K562 (cell line): Measurements from ENCODE around the gene DPM2. TPM values are rescaled to one million over a fixed set of nuclear protein-coding genes. Genes with fewer than 3 reads are reported as not detected.

Experiments
- ATAC-seq: fragments of 200-7000 bp; cut with Tn5 transposase; 3 replicates; pipeline ENCODE4 v1.9.1; 2020; ENCODE audit warnings: moderate library complexity
- BruUV-seq: library from RNA; stranded (reverse); fragments of 400-500 nt; replicated peaks from 2 replicates; lab custom pipeline; 2021; lab: Mats Ljungman, UMichigan
- CTCF ChIA-PET: fragments of 300-600 bp; formaldehyde crosslinking; extraction: SDS; loops from one replicate; lab custom pipeline; 2021; ENCODE audit warnings: low intra/inter-chr PET ratio; lab: Yijun Ruan, JAX
- POLR2A ChIA-PET: fragments of 300-600, 350-650 bp; sonication (Branson Sonifier 250); formaldehyde crosslinking; extraction: SDS; loops from one replicate; lab custom pipeline; 2021; ENCODE audit warnings: antibody characterized with exemption, inconsistent platforms; lab: Yijun Ruan, JAX
- DNase-seq, 4 experiments: peaks; one replicate each; pipeline versions ENCODE4 v3.0.0 to v3.0.0-alpha.2; 2011 to 2018; ENCODE audit warnings: low spot score in 3 of 4, mixed read lengths in 3 of 4; ENCODE audit errors: extremely low read depth in 1 of 4
- FAIRE-seq: peaks from 2 replicates; lab custom pipeline; 2011; peaks lifted over from hg19 to GRCh38; lab: Jason Lieb, UNC
- H2AFZ ChIP-seq: 2 replicates; pipeline ENCODE4 v1.6.0; 2011; ENCODE audit warnings: low read depth, low read length, control low read depth, inconsistent platforms
- H3K27ac ChIP-seq: fragments of 200-600 bp; 3 replicates; pipeline ENCODE4 v1.8.0; 2011; ENCODE audit warnings: low read depth, mild to moderate bottlenecking, control low read depth, inconsistent platforms, low read length, moderate library complexity, mixed read lengths; ENCODE audit errors: extremely low read depth
- H3K27me3 ChIP-seq, 2 experiments: fragments of 300-600 bp in 1 of 2; 2 replicates in 1 of 2; 3 replicates in 1 of 2; pipeline versions ENCODE4 v1.6.0 to v1.8.0; 2011; ENCODE audit warnings: inconsistent platforms in 2 of 2, low read length in 2 of 2, mild to moderate bottlenecking in 1 of 2, mixed read lengths in 1 of 2, moderate library complexity in 1 of 2; ENCODE audit not compliant: control insufficient read depth in 2 of 2, insufficient read depth in 2 of 2
- H3K36me3 ChIP-seq: fragments of 300-600 bp; 3 replicates; pipeline ENCODE4 v1.8.0; 2011; ENCODE audit warnings: mild to moderate bottlenecking, low read length, inconsistent platforms; ENCODE audit not compliant: control insufficient read depth, insufficient read depth
- H3K4me1 ChIP-seq, 2 experiments: fragments of 200-600 bp in 1 of 2; replicated peaks in 1 of 2; 2 replicates in 1 of 2; 3 replicates in 1 of 2; pipeline versions ENCODE4 v1.5.1 to v1.8.0; 2011; ENCODE audit warnings: inconsistent platforms in 2 of 2, low read length in 2 of 2, mild to moderate bottlenecking in 1 of 2, mixed read lengths in 1 of 2, moderate library complexity in 1 of 2; ENCODE audit not compliant: control insufficient read depth in 2 of 2, insufficient read depth in 2 of 2
- H3K4me2 ChIP-seq: 2 replicates; pipeline ENCODE4 v1.6.1; 2011; ENCODE audit warnings: low read length, control low read depth, inconsistent platforms, mixed read lengths; ENCODE audit not compliant: insufficient read depth
- H3K4me3 ChIP-seq: fragments of 200-600 bp; sonication (generic), shearing (Covaris generic); 2 replicates; pipeline ENCODE4 v1.5.1; 2016; ENCODE audit warnings: control low read depth, inconsistent platforms
- H3K79me2 ChIP-seq: fragments of 200-600 bp; 3 replicates; pipeline ENCODE4 v1.8.0; 2011; ENCODE audit warnings: low read length, inconsistent platforms; ENCODE audit not compliant: control insufficient read depth, insufficient read depth
- H3K9ac ChIP-seq, 2 experiments: 2 replicates each; pipeline versions ENCODE4 v1.6.0 to v1.6.1; 2011; ENCODE audit warnings: low read depth in 2 of 2, low read length in 2 of 2, control low read depth in 1 of 2, inconsistent platforms in 1 of 2, mild to moderate bottlenecking in 1 of 2, mixed read lengths in 1 of 2; ENCODE audit not compliant: insufficient read depth in 1 of 2
- H3K9me1 ChIP-seq: one replicate; pipeline ENCODE4 v1.6.0; 2011; ENCODE audit warnings: inconsistent platforms, mild to moderate bottlenecking, low read length, moderate library complexity; ENCODE audit not compliant: control insufficient read depth, insufficient read depth
- H3K9me3 ChIP-seq: replicated peaks from 2 replicates; pipeline ENCODE4 v1.5.1; 2011; ENCODE audit warnings: low read depth, low read length, inconsistent platforms; ENCODE audit not compliant: control insufficient read depth, insufficient read depth
- H4K20me1 ChIP-seq: replicated peaks from 2 replicates; pipeline ENCODE4 v1.6.1; 2011; ENCODE audit warnings: low read length, inconsistent platforms, mixed read lengths; ENCODE audit not compliant: control insufficient read depth, insufficient read depth
- CEBPB ChIP-seq: fragments of 450-650 bp; IDR thresholded peaks from 2 replicates; pipeline ENCODE4 v1.6.1; 2016; ENCODE audit warnings: missing genetic modification characterization, missing compliant biosample characterization
- CTBP1 ChIP-seq: fragments of 450-650 bp; IDR thresholded peaks from 2 replicates; pipeline ENCODE4 v1.6.1; 2016; ENCODE audit warnings: borderline replicate concordance
- ETV1 ChIP-seq: fragments of 450-650 bp; conservative IDR thresholded peaks from 2 replicates; pipeline ENCODE4 v1.6.1; 2016; ENCODE audit warnings: missing genetic modification characterization, control low read depth, low read depth, missing compliant biosample characterization
- KLF13 ChIP-seq: fragments of 450-650 bp; IDR thresholded peaks from 2 replicates; pipeline ENCODE4 v1.6.1; 2016; ENCODE audit warnings: missing genetic modification characterization, low read depth, mild to moderate bottlenecking, missing compliant biosample characterization, moderate library complexity, borderline replicate concordance
- NFIX ChIP-seq: fragments of 250-450 bp; sonication (Bioruptor Pico); IDR thresholded peaks from 2 replicates; pipeline ENCODE4 v1.4.0; 2020; ENCODE audit warnings: low read depth, mild to moderate bottlenecking, moderate library complexity
- POLR2H ChIP-seq: IDR thresholded peaks from 2 replicates; pipeline ENCODE4 v1.6.1; 2016; ENCODE audit warnings: missing genetic modification characterization, low read depth, mild to moderate bottlenecking, control low read depth, missing compliant biosample characterization, moderate library complexity
- SETDB1 ChIP-seq: IDR thresholded peaks from one replicate; pipeline ENCODE4 v1.6.1; 2012; ENCODE audit warnings: low read length, control low read depth, inconsistent platforms
- SMAD4 ChIP-seq: fragments of 250-450 bp; sonication (Bioruptor Pico); conservative IDR thresholded peaks from 2 replicates; pipeline ENCODE4 v1.8.0; 2021; ENCODE audit warnings: inconsistent platforms, mild to moderate bottlenecking, moderate library complexity
- TFAM ChIP-seq: fragments of 250-450 bp; sonication (Bioruptor Pico); conservative IDR thresholded peaks from 2 replicates; pipeline ENCODE4 v1.5.0; 2021; ENCODE audit warnings: mild to moderate bottlenecking, moderate library complexity
- YY1 ChIP-seq, 3 experiments: IDR thresholded peaks; 2 replicates each; pipeline ENCODE4 v1.6.1; 2011; ENCODE audit warnings: low read length in 2 of 3, mild to moderate bottlenecking in 2 of 3, moderate library complexity in 2 of 3, borderline replicate concordance in 1 of 3, control low read depth in 1 of 3, low read depth in 1 of 3; ENCODE audit not compliant: insufficient read depth in 3 of 3, insufficient replicate concordance in 2 of 3, control insufficient read depth in 1 of 3, insufficient read length in 1 of 3; ENCODE audit errors: extremely low read depth in 1 of 3
- WGBS: fragments of 100-300 bp; shearing (Covaris generic); methylation state at CpG from one replicate; pipeline ENCODE4 v1.1.6; 2016; ENCODE audit warnings: low coverage, mixed read lengths; ENCODE audit not compliant: insufficient coverage; ENCODE audit errors: missing lambda C conversion rate; 5-methylcytosine and 5-hydroxymethylcytosine counted together
- in situ Hi-C: fragments of 300-500 bp; cut with MboI; formaldehyde crosslinking; loops from 4 replicates; pipeline ENCODE4 v1.15.0; 2018; ENCODE audit warnings: inconsistent platforms, mixed read lengths
- intact Hi-C: fragments of 100-400 bp; cut with micrococcal nuclease; formaldehyde crosslinking; loops from 2 replicates; pipeline ENCODE4 v1.14.2; 2022
- polyA plus RNA-seq, 8 experiments: library from polyadenylated mRNA; depleted of rRNA in 4 of 8; stranded (reverse) in 5 of 8; unstranded in 3 of 8; fragments of >200 nt; fragmentation: Nextera tagmentation in 2 of 8; fragmentation: Illumina TruSeq in 1 of 8; extraction: Ambion mirVana in 2 of 8; extraction: Trizol in 1 of 8; gene quantifications; 2 replicates each; pipeline versions ENCODE4 v1.2.1 to v1.2.3, GENCODE V29; 2011 to 2014; ENCODE audit warnings: inconsistent platforms in 1 of 8, missing spikeins in 1 of 8
- total RNA-seq, 7 experiments: library from RNA; depleted of rRNA in 6 of 7; stranded (reverse); fragments of >200 nt in 6 of 7; fragmentation: Illumina TruSeq in 2 of 7; extraction: Trizol in 2 of 7; gene quantifications; 2 replicates each; pipeline versions ENCODE4 v1.2.1 to v1.2.3, GENCODE V29; 2011 to 2021; ENCODE audit warnings: low replicate concordance in 1 of 7
- TF ChIP-seq, protein P1 (sequence below): sonication (generic); formaldehyde crosslinking; IDR thresholded peaks from 2 replicates; pipeline ENCODE4 v1.8.1; 2023; ENCODE audit warnings: mild to moderate bottlenecking, missing genetic modification reagents, moderate library complexity
- TF ChIP-seq, protein P2 (sequence below), 3 experiments: fragments of 200-800 bp in 1 of 3; sonication (Bioruptor generic) in 1 of 3; sonication (generic) in 1 of 3; formaldehyde crosslinking in 1 of 3; IDR thresholded peaks; 2 replicates each; pipeline versions ENCODE4 v1.6.1 to v1.8.0; 2016 to 2022; ENCODE audit warnings: mild to moderate bottlenecking in 2 of 3, missing compliant biosample characterization in 2 of 3, missing genetic modification characterization in 2 of 3, missing genetic modification reagents in 1 of 3
- TF ChIP-seq, protein P3 (sequence below): fragments of 450-650 bp; conservative IDR thresholded peaks from 2 replicates; pipeline ENCODE4 v1.6.1; 2016; ENCODE audit warnings: missing genetic modification characterization, low read depth, mild to moderate bottlenecking, missing compliant biosample characterization, moderate library complexity

Gene DPM2
- total and polyA plus RNA-seq, 9 of the 15 experiments (the other 6 are each of a cell fraction or from before 2014, with no cell fraction given): 43.5 to 126 (median 71.1) TPM

- peak in 1 of 3 experiments; percentile 7 for TF ChIP-seq YY1 (IDR thresholded peaks at IDR 0.05; ENCODE audit: borderline replicate concordance in 1 of 3, control insufficient read depth in 1 of 3, extremely low read depth in 1 of 3, insufficient read depth in 3 of 3, insufficient read length in 1 of 3, insufficient replicate concordance in 2 of 3, low read depth in 1 of 3, low read length in 2 of 3)
- TF ChIP-seq SMAD4 (CRISPR knock-in tag): peak; percentile 75; the same call in 1 of the 2 replicates
- TF ChIP-seq TFAM (CRISPR knock-in tag): no peak
Measured at GRCh38 chr9:127980060-127980705, 42.5 kb upstream of the DPM2 start (continued).

DNA sequence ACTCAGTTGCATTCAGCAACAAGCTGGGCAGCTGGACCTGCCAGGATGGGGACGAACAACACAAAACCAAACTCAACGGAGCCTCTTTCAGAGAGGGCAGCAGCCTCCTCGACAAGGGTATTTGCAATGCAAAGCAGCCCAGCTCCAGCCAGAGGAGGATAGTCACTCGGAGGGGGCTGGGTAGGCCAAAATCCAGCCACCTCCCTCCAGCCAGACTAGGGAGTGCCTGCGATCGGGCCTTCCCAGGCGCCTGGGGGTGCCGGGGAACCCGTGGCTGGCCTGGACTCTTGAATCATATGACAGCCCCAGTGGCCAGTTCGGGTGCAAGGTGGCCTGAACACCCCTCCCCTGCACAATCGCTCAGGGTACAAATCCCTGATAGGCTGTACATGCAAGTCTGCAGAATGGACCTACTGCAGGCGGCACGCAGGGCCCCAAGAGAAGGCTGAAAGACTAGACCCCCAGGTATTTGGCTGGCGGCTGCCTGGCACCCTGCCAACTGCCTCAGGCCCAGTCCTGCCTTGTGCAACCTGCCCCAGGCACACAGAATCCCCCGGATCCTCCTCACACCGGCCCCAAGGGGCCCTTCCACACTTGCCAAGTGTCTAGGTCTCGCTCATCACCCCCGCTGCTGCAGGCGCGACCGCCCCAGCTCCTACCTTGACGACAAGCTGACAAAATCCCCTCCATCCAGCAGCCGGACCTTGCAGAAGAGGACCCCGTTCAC is 41.8 kb upstream of the DPM2 start:
- WGBS: 10% methylated on average over 20 of the region's 24 CpGs
- intact Hi-C loops: no loop called here
- TF ChIP-seq NFIX (CRISPR knock-in tag) (peak; percentile 97), SETDB1 (peak; percentile 39), CTBP1 (no peak), ETV1 (tag) (no peak), KLF13 (tag) (peak; percentile 23; the same call in 1 of the 2 replicates), POLR2H (tag) (no peak), CEBPB (peak; percentile 32; the same call in 1 of the 2 replicates)
- TF ChIP-seq, protein P1, sequence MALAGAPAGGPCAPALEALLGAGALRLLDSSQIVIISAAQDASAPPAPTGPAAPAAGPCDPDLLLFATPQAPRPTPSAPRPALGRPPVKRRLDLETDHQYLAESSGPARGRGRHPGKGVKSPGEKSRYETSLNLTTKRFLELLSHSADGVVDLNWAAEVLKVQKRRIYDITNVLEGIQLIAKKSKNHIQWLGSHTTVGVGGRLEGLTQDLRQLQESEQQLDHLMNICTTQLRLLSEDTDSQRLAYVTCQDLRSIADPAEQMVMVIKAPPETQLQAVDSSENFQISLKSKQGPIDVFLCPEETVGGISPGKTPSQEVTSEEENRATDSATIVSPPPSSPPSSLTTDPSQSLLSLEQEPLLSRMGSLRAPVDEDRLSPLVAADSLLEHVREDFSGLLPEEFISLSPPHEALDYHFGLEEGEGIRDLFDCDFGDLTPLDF (CRISPR knock-in tag): 0 out of 2 replicates have a peak, but pooled peaks have one; percentile 19
- TF ChIP-seq, protein P2, sequence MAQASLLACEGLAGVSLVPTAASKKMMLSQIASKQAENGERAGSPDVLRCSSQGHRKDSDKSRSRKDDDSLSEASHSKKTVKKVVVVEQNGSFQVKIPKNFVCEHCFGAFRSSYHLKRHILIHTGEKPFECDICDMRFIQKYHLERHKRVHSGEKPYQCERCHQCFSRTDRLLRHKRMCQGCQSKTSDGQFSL (CRISPR knock-in tag; IDR thresholded peaks at IDR 0.05): 0 out of 2 replicates have a peak, but pooled peaks have one; percentile 15
- TF ChIP-seq, protein P2 (tag; IDR thresholded peaks at IDR 0.05): no peak
- TF ChIP-seq, protein P3, sequence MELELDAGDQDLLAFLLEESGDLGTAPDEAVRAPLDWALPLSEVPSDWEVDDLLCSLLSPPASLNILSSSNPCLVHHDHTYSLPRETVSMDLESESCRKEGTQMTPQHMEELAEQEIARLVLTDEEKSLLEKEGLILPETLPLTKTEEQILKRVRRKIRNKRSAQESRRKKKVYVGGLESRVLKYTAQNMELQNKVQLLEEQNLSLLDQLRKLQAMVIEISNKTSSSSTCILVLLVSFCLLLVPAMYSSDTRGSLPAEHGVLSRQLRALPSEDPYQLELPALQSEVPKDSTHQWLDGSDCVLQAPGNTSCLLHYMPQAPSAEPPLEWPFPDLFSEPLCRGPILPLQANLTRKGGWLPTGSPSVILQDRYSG (tag): no peak

More for the DNA sequence above, 41.8 kb upstream of the DPM2 start:
- Histone ChIP-seq H3K9me3 (no peaks in the 10 kb centered on the region), H3K79me2 (peaks cover 58% of the 10 kb centered on the region), H3K4me2 (peak overlapping the region; percentile 74), H3K4me1 (peaks cover 44 to 69% of the 10 kb centered on the region in 2 experiments), H4K20me1 (peaks cover 49% of the 10 kb centered on the region), H3K36me3 (peaks cover 6% of the 10 kb centered on the region; the same call in 1 of the 3 replicates), H2AFZ (no peak overlapping the region), H3K27me3 (no peaks in the 10 kb centered on the region), H3K9ac (peak overlapping the region; percentile 53 to 90; a peak in 3 of 4 replicates), H3K27ac (no peak overlapping the region), H3K9me1 (no peaks in the 10 kb centered on the region), H3K4me3 (peak overlapping the region; percentile 73)
- FAIRE-seq (peak; percentile 78), DNase-seq (peak in 3 of 4 experiments; percentile 47 to 66 (median 55)), ATAC-seq (peak; percentile 28)
- in situ Hi-C loops: no loop called here
- POLR2A ChIA-PET: interaction anchor here (0.7 to 3.6 kb wide), 10 partner anchors 8 to 48 kb away, joined by 3 to 15 read pairs (median 6); no protein-coding TSS in a partner anchor
- TSS peak; percentile 47 for BruUV-seq
- CTCF ChIA-PET: no interaction called here
